ENCODE measurements around the gene KPNB1. TPM values are rescaled to one million over a fixed set of nuclear protein-coding genes. Genes with fewer than 3 reads are reported as not detected.

The KPNB1 gene
- total RNA-seq, 2 donors from 2014 or later, result 73.4 to 137 TPM

DNA sequence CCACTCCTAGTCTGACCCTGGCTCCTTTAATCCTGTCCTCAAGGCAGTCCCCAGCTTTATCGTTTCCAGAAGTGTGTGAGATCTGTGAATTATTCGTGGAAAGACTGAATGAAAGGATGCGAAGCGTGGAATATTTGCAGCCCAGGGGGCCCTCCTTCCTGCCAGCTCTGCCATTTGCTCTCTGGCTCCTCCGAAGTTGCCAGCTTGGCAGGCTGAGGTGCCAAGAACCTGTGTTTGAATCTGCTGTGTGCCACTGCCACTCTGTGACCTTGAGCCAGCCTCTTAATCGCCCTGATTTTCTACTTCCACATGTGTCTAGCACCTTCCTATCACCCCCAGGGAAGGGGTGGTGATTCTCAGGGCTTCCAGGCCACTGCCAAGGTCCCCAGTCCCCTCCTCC is 55.0 kb downstream of the KPNB1 start:
- WGBS, 2 donors, result 45 to 46% methylated on average over 6 of the region's 6 CpGs
- Histone ChIP-seq H3K9me3 (no peaks in the 10 kb centered on the region), H3K27me3 (no peaks in the 10 kb centered on the region), H3K4me1 (peaks cover 3% of the 10 kb centered on the region), H3K27ac (no peak overlapping the region), H3K4me3 (no peak overlapping the region), H3K36me3 (replicated peaks in 1 of 2; ENCODE audit: insufficient read depth in 1 of 2, low read depth in 2 of 2) (no peaks in the 10 kb centered on the region)
- no peak for ATAC-seq
- DNase-seq, result no peak
- TF ChIP-seq POLR2A (IDR thresholded peaks at IDR 0.05), result no peak
- TF ChIP-seq, protein P1, sequence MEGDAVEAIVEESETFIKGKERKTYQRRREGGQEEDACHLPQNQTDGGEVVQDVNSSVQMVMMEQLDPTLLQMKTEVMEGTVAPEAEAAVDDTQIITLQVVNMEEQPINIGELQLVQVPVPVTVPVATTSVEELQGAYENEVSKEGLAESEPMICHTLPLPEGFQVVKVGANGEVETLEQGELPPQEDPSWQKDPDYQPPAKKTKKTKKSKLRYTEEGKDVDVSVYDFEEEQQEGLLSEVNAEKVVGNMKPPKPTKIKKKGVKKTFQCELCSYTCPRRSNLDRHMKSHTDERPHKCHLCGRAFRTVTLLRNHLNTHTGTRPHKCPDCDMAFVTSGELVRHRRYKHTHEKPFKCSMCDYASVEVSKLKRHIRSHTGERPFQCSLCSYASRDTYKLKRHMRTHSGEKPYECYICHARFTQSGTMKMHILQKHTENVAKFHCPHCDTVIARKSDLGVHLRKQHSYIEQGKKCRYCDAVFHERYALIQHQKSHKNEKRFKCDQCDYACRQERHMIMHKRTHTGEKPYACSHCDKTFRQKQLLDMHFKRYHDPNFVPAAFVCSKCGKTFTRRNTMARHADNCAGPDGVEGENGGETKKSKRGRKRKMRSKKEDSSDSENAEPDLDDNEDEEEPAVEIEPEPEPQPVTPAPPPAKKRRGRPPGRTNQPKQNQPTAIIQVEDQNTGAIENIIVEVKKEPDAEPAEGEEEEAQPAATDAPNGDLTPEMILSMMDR (IDR thresholded peaks at IDR 0.05), result no peak
- intact Hi-C loops (cut with DNase I), result no loop called here

DNA sequence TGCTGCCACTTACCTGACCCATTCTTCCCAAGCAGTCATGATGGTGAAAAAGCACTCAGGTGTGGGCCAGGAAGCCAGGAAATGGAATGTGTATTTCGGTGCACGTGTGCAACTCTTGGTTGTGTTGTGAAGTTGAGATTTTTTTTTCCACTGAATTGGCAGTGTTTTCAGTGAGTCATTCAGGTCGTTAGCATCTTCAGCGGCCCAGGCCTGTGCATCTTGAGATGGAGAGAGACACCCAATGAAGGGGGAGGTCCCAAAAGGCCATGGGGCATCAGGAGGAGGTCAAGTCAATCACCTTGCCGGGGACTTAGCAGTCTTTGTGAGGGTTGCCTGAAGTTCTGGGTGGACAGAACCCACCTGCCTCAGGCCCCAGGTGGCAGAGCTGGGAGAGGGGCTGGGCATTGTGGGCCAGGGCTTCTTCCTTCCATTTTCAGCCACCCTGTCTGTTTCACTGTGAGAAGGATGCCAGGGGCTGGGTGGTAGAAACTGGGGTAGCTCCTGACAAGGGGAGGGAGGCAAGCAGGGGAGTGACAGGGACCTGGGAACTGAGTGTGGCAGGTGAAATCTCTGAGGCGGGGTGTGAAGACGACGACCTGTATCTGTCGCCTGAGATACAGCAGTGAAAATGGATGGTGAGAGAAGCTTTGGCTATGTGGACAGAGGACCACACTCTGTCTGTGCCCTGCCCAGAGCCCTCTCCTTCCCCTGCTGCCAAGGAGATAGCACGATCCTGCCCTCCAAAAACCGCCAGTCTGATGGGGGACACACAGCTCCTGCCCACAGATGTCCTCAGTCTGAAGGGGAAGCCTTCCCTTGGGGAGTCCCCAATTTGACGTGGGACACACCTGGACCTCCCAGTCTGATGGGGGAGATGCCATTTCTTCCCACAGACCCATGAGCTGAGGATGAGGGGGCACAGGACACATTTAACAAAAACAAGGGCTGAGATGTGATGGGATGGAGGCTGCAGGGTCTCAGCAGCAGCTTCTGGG is 56.1 kb downstream of the KPNB1 start:
- Histone ChIP-seq H3K4me3 (no peak overlapping the region), H3K36me3 (replicated peaks in 1 of 2; ENCODE audit: insufficient read depth in 1 of 2, low read depth in 2 of 2) (no peaks in the 10 kb centered on the region), H3K9me3 (no peaks in the 10 kb centered on the region), H3K4me1 (peaks cover 3% of the 10 kb centered on the region), H3K27ac (no peak overlapping the region), H3K27me3 (no peaks in the 10 kb centered on the region)
- WGBS, 2 donors, result 76 to 79% methylated on average over 12 of the region's 12 CpGs
- intact Hi-C loops (cut with DNase I), result no loop called here
- no peak for TF ChIP-seq POLR2A (IDR thresholded peaks at IDR 0.05)
- TF ChIP-seq, protein P1 (IDR thresholded peaks at IDR 0.05), result no peak
- DNase-seq (no peak), ATAC-seq (no peak)

DNA sequence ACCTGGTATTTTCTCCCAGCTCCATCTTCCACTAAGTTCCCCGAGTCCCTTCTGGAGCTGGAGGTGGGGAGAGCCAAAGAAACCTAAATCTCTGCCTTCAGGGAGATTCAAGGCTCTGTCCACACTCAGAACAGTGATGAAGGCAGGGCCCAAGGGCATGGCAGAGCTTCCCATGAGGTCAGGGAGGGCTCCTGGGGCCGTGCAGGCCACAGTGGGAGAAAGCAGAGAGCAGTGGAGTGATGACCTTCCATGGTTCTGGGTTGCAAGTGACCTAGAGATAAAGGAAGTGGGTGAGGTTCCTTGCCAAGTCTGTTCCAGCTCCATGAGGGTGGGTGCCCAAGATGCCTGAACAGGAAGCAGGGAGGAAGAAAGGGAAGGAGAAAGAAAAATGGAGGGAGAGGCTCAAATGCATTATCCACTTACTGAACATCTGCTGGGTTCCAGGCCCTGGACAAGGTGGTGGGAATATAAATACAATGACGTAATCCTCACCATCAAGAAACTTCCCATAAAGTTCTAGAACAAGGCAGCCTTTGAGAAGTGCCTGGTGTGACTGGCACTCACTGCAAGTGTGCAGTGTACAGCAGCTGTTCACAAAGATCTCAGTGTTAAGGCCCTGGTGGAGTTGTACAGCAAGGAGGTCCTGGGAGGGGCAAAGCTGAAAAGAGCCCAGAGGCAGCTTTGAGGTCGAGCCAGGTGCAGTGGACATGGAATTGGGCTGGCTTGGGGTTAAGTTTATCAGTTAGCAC is 57.5 kb downstream of the KPNB1 start:
- H3K27ac ChIP-seq, result no peak overlapping the region
- peak in 1 of 4 donors; percentile 15 for DNase-seq
- no peak for TF ChIP-seq POLR2A (IDR thresholded peaks at IDR 0.05)
- TF ChIP-seq, protein P1 (IDR thresholded peaks at IDR 0.05), result no peak
- no peak for ATAC-seq
- no peaks in the 10 kb centered on the region for H3K36me3 ChIP-seq (replicated peaks in 1 of 2; ENCODE audit: insufficient read depth in 1 of 2, low read depth in 2 of 2)
- H3K4me1 ChIP-seq, result peaks cover 3% of the 10 kb centered on the region
- no peak overlapping the region for H3K4me3 ChIP-seq
- H3K9me3 ChIP-seq, result no peaks in the 10 kb centered on the region
- WGBS, 2 donors, result 51 to 54% methylated on average over 3 to 4 of the region's 4 CpGs
- intact Hi-C loops (cut with DNase I), result no loop called here
- H3K27me3 ChIP-seq, result no peaks in the 10 kb centered on the region

DNA sequence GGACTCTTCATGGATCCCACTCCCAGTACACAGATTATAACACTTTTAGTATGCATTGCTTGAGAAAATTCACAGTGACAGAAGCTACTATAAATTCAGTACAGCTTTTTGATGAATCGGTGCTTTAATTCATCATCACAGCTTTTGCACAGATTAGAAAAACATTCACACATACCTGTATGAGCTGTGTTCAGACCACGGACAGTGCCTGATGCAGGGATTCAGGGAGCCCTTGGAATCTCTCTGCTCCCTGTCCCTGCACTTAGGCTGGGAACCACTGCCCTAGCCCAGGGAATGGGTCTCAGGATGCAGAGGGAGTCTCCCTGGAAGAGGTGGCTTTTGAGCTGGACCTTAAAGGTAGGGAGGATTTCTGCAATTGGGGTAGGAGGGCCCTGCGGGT is 58.2 kb downstream of the KPNB1 start:
- ATAC-seq (no peak), DNase-seq (no peak)
- no peak overlapping the region for H3K4me3 ChIP-seq
- H3K4me1 ChIP-seq, result peaks cover 3% of the 10 kb centered on the region
- H3K9me3 ChIP-seq, result no peaks in the 10 kb centered on the region
- TF ChIP-seq, protein P1 (IDR thresholded peaks at IDR 0.05), result no peak
- intact Hi-C loops (cut with DNase I), result no loop called here
- H3K27ac ChIP-seq, result no peak overlapping the region
- no peaks in the 10 kb centered on the region for H3K36me3 ChIP-seq (replicated peaks in 1 of 2; ENCODE audit: insufficient read depth in 1 of 2, low read depth in 2 of 2)
- no peaks in the 10 kb centered on the region for H3K27me3 ChIP-seq
- 68 to 87% methylated on average over 3 of the region's 3 CpGs for WGBS, 2 donors
